GM19438 (cell line): Measurements from ENCODE around the gene GPR142.

Source experiments
- ATAC-seq: cut with Tn5 transposase; IDR thresholded peaks from one replicate; pipeline ENCODE4 v1.9.1; 2021; ENCODE audit warnings: low read depth; ENCODE audit not compliant: unreplicated experiment

The GPR142 gene

DNA sequence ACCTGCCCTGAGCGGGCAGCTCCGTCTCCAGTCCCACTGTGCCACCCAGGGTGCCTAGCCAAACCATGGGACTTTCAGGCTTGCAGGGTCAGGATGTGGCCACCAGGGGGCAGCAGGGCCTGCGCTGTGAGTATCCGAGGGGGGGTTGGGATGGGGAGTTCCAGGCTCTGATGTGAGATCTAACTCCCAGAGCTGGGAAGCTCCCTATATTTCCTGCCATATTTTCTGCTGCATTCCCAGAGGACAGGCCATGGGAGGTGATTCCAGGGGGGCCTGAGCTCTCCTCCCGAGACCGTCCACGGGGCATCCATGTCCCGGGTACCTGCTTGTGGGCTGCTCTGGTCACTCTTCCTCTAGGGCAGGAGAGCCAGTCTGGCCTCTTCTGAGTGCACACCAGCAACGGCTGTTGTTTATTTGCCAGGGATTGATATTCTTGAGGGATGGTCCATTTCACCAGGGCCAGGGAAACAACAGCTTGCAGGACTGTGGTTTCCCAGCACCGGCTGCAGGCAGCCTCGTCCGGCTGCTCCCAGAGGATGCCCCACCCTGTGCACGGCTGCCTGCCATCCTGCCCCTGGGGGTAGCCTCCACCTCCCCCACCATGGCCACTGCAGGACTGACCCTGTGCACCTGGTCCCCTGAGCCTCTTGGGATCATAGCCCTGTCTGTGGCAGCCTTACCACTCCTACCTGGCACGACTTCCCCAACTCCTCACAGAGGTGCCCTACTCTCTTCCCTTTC lies 1.2 kb downstream of the GPR142 start:
- no peak for ATAC-seq

DNA sequence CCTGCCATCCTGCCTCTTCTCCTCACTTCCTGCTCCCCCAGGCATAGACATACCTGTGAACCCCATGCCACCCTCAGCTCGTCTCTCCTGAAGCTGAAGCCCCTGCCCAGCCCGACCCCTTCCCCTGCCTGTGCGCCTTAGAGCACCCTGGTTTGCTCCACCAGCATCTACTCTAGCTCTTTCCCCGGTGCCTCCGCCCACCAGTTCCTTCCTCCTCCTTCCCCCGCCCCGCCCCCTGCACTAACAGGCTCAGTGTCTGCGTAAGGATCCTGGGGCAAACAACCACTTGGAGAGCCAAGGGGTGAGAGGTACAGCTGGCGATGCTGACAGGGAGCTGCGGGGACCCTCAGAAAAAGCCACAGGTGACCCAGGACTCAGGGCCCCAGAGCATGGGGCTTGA lies 1.9 kb downstream of the GPR142 start:
- ATAC-seq = no peak

DNA sequence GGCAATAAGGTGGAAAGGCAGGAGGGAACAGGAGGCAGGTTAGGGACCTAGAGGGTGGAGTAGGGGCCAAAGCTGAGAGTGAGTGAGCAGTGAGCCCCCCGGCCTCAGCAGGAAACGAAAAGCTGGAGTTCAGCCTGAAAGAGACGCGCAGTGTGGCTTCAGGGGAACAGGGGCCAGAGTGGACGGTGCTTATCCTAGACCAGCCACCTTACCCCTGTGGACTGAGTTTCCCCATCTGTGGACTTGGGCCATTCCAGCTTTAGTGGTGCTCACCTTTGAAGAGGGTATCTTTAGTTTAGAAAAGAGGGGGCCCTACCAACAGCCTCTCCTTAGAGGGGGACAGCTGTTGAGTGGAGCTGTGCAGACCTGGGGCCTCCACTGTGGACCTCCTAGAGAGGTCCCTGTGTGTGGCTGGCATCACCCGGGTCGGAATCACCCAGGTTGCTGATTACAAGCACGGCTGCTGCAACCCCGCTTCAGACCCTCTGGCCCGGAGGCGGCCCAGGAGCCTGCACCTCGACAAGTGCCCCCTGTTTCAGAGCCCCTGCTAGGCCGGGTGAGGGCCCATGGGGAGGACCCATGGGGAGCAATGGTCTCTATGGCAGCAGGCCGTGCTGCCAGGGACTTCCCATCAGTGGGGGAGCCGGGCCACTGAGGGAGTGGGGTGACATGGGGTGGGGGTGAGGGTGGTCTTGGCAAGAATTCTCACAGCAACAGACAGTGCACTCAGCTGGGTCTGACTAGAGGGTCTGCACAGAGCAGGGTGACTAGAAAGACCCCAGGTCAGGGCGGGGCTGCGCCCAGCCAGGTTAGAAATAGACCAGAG lies 2.6 kb downstream of the GPR142 start:
- ATAC-seq = no peak

DNA sequence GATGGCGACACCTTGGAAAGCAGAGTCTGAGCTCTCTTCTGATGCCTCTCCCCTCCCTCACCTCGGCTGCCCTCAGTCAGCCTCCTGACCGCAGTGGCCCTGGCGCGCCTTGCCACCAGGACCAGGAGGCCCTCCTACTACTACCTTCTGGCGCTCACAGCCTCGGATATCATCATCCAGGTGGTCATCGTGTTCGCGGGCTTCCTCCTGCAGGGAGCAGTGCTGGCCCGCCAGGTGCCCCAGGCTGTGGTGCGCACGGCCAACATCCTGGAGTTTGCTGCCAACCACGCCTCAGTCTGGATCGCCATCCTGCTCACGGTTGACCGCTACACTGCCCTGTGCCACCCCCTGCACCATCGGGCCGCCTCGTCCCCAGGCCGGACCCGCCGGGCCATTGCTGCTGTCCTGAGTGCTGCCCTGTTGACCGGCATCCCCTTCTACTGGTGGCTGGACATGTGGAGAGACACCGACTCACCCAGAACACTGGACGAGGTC lies 4.4 kb downstream of the GPR142 start:
- ATAC-seq = no peak

DNA sequence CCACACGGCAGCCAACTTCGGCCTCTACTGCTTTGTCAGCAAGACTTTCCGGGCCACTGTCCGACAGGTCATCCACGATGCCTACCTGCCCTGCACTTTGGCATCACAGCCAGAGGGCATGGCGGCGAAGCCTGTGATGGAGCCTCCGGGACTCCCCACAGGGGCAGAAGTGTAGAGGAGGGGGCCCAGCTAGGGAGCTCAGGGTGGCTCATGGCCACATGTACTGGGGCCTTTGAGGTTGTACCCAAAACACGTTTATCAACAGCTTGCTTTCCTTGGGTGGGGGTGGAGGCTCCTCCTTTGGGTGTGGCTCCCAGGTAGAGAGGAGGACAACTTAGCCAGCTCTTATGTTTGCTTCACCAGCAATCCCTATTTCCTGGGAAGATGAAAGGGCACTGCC lies 5.1 kb downstream of the GPR142 start:
- no peak for ATAC-seq

DNA sequence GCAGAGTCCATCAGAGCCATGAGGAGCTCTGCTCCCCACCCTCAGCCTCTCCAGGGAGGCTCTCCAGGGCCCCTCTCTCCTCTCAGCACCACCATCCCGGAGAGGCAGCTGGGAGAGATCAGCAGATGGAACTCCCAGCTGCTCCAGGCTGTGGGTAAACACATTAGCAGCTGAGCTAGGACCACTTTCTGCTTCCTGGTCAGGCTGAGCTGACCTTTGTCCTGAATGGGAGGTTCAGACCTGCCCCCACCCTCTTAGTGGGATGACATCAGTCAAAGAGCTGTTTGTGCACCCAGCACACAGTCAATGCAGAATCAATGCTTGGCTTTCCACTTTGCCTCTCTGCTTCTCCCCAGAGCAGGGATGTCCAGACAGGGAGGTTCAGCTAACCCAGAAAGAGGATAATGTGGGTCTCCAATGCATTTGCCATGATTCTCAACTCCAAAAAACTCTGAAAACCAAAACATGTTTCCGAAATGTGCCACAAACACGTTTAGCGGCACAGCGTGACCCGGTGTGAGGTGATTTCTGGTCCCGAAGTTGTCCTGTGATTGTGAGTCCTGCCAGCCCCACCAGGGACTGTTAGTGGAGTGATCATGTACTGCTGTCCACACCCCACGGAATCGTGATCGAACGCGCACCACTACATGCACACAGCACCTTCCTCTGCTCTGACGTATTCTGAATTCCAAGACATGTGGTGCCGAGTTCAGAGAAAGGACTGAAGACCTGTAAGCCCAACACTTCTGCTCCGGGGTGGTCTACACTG lies 6.7 kb downstream of the GPR142 start:
- ATAC-seq = no peak

DNA sequence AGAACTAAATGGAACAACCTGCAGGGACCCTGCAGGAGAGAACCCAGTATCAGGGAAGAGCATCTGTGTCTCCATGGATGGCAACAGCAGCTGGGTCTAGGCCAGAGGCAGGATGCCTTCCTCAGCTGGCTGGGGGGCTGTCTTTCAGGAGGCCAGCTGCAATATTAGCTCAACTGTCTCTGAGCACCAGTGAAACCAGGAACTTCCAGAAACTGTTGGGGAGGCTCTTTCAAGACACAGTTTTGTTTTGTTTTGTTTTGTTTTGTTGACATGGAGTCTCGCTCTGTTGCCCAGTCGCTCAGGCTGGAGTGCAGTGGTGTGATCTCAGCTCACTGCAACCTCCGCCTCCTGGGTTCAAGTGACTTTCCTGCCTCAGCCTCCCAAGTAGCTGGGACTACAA lies 7.6 kb downstream of the GPR142 start:
- no peak for ATAC-seq

DNA sequence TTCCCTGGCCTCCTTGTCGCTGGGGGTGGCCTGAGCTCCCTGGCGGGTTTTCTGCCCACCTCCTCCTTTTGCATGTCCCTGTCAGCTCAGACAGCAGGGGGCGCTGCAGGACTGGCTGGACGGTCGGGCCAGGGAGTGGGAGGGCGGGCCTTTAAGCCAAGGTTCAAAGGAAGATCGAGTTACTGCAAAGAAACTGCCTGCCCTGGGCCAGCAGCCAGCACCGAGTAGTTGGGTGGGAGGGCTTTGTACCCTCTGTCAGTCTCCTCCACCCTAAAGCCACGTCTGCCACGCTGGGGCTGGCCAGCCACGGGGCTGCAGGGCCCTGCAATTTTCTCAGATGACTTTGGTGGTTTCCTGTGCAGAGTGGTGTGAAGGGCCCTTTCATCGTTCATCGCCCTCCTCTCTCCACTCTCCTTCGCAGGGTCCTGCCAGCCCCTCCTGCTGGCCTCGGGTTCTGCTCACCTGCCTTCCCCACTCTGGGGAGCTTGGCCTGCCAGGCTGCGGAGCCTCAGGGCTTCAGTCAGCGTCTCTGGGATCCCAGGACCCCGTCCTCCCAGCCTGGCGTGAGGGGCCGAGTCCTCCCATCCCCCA lies 12.3 kb downstream of the GPR142 start:
- ATAC-seq = no peak

DNA sequence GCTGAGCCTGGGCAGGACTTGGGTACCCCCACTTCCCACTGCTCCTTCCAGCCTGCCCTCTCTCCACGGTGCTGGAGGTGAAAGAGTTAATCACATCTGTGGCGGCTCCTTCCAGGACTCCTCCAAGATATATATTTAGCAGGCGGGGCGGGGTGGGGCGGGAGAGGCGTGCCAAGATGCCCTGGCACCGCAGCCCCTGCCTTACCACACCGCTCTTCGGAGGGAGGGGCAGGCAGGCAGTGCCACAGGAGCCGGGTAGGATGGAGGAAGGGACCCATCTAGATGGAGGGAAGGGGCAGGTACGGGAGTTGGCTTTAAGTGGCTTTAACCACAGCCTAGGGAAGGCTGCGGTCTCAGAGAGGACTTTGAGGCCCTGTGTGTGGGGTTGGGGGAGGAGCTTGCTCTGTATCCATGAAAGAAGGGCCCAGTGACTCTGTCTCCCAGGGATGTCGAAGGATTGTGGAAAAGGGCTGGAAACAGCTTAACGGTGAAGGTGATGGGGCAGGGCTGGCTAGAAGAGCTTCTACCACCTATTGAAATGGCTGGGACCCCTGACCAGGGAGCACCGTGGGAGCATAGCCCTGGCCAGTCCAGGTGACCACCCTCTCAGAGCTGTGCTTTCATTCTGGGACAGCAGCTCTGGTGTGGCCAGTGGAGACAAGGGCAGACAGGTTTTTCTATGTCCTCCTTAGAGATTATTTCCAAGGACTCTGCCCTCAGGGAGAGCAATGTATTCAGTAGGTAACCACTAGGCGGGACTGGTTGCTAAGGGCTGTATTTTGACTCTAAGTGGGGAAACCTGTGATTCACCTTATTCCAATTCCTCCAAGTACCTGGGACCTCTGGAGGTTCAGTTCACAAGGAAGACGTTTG lies 13.0 kb downstream of the GPR142 start:
- ATAC-seq = no peak

DNA sequence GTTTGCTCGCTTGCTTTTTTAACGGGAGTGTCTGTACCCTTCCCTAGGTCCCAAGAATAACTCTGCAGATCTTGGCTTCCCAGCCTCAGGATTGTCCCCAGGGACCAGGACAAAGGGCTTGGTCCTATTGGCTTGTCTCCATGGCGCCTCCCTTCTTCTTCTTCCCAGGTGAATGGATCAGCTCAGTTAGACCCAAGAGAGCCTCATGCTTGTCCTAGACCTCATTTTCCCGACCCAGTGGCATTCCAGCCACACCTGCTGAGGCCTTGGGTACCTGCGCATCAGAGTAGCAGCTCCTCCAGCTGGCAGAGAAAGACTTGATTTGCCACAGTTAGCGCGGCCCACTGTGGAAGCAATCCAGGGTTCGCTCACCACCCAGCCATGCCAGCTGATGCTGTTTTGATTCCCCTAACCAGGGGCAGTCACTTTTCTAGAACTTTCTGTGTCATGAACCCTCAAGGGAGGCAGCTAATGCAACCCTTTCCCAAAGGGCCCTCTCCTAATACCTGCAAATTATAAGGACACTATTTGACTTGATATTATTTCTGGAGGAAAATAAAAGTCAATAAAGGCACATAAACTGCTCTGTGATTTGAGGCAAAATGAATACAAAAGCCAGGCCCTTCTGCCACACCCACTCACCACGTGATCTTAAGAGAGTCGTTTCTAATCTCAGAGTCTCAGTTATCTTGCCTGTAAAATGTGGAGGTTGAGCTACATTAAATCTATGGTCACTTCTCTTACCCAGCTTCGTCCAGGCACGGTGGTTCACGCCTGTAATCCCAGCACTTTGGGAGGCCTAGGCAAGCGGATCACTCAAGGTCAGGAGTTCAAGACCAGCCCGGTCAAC lies 13.9 kb downstream of the GPR142 start:
- ATAC-seq = no peak

DNA sequence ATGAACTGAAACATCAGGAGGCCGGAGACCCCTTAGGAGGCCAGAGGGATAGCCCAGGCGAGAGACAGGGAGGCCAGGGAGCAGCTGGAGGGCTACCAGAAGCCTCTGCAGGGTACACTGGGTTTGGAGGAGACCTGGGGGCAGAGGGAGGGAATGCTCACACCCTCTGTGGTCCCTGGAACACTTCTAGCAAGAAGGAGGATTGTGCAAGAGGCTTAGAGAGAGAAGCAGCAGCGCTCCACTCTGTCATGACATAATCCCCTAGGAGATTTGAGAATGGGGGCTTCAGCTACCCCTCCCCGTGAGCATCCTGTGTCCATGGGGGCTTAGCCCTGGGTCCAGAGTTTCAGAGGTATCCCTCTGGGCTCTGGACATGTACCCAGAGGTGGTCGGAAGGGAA lies 15.8 kb downstream of the GPR142 start:
- ATAC-seq = no peak

DNA sequence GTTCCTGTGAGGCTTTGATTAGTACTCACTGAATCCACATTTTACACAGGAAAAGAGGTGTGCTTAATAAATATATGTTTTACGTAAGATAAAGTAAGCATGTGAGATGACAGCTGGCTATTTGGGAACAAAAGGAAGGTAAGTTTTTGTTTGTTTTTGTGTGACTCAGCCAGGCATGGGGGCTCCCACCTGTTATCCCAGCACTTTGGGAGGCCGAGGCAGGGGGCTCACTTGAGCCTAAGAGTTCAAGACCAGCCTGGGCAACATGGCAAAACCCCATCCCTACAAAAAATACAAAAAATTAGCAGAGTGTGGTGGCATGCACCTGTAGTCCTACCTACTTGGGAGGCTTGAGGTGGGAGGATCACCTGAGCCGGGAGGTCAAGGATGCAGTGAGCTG lies 17.9 kb downstream of the GPR142 start:
- ATAC-seq = no peak

DNA sequence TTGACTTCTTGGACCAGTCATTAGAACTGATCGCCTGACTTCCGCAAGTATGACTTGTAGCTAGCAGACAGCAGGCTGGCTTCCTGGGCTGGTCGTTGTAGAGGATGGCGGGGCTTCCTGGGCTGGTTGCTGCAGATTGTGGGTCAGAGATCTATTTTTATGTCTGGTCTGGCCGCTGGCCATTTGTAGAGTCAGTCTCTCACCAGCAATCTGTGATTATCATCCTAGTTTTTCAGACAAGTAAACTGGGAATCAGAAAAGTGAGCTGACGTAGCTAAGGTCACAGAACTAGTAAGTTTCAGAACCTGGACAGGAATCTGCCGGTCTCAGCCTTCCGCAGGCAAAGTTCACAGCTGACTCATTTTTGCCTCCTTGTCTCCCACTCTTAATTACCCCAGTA lies 19.1 kb downstream of the GPR142 start:
- ATAC-seq = no peak

DNA sequence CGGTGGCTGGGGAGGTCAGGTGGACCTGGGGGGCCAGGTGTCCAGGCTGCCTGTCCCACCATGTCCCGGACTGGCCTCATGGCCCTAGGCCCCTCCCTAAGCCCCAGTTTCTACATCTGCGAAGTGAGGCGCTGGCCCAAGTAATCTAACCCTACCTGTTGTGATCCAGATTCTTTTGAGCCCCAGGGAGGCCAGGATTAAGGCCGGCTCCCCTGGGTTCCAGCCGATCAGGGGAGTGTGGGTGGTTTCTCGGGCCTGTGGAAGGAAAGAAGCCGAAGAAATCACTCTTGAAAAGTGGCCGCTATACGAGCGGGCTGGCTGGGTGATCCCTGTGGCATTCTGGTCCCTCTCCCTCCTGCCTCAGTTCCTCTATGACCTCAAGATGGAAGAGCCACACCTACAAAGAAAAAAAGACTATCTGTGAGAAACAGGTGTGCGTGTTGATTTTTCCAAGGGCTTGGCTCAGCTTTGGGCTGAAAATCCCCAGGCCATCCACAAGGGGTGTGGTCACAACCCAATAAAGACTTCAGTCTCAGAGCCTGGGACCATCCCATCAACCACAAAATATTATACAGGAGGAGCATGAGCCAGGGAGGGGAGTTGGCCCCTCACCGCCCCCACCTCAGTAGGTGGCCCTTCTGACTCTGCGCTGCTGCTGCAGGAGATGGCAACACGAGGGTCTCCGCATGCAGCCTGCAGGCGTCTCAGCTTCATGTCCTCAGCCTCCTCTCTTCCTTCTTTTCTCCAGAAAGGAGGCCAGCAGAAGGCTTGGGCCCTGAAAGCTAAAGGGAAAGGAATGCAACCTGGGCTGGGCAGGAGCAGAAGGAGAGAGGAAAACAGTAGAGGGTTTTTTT lies 20.3 kb downstream of the GPR142 start:
- no peak for ATAC-seq

DNA sequence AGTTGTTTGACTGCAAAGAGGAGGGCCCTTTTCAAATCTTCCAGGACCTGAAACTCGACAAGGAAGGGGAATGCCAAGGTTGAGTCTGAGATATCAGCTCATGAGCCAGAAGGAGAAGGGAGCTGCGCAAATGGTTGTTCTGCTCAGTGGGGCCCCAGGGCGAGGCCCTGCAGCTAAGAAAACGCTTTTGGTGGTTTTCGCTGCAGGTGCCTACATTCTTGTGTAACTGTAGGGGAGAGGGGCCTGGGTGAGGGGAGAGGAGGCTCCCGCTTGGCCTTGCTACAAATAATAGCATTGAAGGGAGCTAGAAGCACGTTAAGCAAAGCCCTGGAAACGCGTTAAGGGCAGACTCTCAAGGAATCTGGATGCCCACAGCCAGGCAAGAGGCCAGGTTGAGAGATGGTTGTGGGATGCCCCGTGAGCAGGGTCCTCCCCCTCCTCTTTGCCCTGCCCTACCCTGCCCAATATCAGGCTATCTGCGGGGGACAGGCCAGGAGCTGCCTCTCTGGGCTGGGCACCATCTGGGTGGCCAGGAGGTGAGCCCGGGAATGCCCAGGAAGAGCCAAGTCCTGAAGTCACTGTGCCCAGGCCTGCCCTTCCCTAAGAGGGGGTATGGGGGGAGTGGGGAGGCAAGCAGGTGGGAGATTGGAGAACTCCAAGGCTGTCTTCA lies 21.9 kb downstream of the GPR142 start:
- ATAC-seq = no peak

DNA sequence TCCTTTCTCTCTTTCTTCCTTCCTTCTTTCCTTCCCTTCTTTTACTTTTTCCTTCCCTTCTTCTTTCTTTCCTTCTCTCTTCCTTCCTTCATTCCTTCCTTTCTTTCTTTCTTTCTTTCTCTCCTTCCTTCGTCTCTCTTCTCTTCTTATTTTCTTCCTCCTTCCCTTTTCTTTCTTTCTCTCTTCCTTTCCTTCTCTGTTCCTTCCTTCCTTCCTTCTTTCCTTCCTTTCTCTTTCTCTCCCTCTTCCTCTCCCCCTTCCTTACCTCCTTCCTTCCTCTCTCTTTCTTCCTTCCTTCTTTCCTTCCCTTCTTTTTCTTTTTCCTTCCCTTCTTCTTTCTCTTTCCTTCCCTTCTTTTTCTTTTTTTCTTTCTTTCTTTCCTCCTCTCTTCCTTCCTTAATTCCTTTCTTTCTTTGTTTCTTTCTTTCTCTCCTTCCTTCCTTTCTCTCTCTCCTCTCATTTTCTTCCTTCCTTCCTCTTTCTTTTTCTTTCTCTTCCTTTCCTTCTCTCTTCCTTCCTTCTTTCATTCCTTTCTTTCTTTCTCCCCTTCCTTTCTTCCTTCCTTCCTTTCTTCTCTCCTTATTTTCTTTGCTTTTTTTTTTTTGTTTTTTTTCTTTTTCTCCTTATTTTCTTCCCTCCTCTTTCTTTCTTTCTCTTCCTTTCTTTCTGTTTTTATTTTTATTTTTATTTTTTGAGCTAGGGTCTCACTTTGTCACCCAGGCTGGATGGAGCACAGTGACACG lies 22.8 kb downstream of the GPR142 start:
- ATAC-seq = no peak
